Measurements from ENCODE around the gene GLT1D1. TPM values are rescaled to one million over a fixed set of nuclear protein-coding genes. Genes with fewer than 3 reads are reported as not detected.
"Not testable (repeated sequence)": the region's sequence is repeated elsewhere in the genome, so short reads cannot be mapped to it uniquely, and the experiment has no call there.

Gene GLT1D1
- polyA plus RNA-seq, 6 donors from 2014 or later: 0.13 to 0.52 (median 0.33) TPM; not detected in 2

DNA sequence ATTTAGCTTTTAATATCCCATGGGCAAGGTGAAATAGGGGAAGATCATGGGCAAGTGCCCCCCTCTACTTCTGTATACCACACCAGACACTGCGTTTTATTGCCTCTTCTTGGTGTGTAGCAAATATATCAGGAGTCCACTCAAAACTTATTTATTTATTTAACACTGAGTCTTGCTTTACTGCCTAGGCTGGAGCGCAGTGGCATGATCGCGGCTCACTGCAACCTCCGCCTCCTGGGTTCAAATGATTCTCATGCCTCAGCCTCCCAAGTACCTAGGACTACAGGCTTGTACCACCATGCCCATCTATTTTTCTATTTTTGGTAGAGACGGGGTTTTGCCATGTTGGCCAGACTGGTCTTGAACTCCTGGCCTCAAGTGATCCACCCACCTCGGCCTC lies 1.8 kb upstream of the GLT1D1 start:
- Mint-ChIP-seq H3K27me3 (peaks cover 9 to 32% (median 22%) of the 10 kb centered on the region in 3 donors), H3K4me3 (peak overlapping the region in 2 of 8 donors; percentile 23 to 47)
- H3K27ac Mint-ChIP-seq; H3K4me1 Mint-ChIP-seq; H3K36me3 Mint-ChIP-seq; H3K9me3 Mint-ChIP-seq; ATAC-seq (ENCODE audit: low read depth in 2 of 2); DNase-seq: not testable (repeated sequence)

GRCh38 chr12:128852026-128852698 lies 1.1 kb upstream of the GLT1D1 start:
- peak overlapping the region in 7 of 8 donors; percentile 23 to 77 (median 46) for H3K4me3 Mint-ChIP-seq
- no peak for ATAC-seq (ENCODE audit: low read depth in 2 of 2)
- no peaks in the 10 kb centered on the region for H3K36me3 Mint-ChIP-seq
- DNase-seq: no peak
- peaks cover 9 to 33% (median 26%) of the 10 kb centered on the region in 3 donors for H3K27me3 Mint-ChIP-seq
- H3K9me3 Mint-ChIP-seq: peaks cover 0 to 2% (median 0%) of the 10 kb centered on the region in 7 donors
- peak overlapping the region in 2 of 6 donors; percentile 13 to 17 for H3K27ac Mint-ChIP-seq
- H3K4me1 Mint-ChIP-seq: peaks cover 0 to 10% (median 8%) of the 10 kb centered on the region in 3 donors

DNA sequence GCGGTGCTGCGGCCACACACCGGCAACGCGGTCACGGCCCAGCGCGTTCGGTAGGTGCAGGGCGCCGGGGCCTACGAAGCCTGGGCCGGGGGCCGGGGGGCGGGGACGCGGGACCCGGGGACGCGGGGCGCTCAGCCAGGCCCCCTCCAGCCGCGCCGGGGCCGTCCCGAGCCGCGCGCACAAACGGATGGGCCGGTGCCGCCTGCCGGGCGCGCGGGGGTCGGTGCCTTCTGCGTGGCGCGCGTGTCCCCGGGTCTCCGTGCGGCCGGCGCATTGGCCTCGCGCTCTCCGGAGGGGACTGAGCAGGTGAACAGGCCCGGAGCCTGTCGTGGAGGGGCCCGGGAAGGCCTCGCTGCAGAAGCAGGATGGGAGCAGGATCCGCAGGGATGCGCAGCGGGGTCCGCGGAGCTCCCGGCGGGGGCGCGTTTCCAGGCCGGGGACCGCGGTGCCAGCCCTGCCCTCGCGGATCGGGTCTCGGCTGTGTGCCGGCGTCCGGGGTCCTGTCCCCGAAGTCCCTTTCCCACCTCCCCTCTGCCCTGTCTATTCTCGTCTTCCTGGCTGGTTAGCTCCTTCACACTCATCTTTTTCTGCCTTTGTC lies 421 bp downstream of the GLT1D1 start:
- peak; percentile 65 to 66 for ATAC-seq (ENCODE audit: low read depth in 2 of 2)
- DNase-seq: peak; percentile 15
- Mint-ChIP-seq H3K27ac (peak overlapping the region in 2 of 6 donors; percentile 53 to 96), H3K36me3 (no peaks in the 10 kb centered on the region), H3K4me3 (peak overlapping the region; percentile 41 to 88 (median 78)), H3K4me1 (peaks cover 0 to 14% (median 8%) of the 10 kb centered on the region in 3 donors), H3K9me3 (peaks cover 0 to 2% (median 0%) of the 10 kb centered on the region in 7 donors), H3K27me3 (peaks cover 11 to 40% (median 31%) of the 10 kb centered on the region in 3 donors)

DNA sequence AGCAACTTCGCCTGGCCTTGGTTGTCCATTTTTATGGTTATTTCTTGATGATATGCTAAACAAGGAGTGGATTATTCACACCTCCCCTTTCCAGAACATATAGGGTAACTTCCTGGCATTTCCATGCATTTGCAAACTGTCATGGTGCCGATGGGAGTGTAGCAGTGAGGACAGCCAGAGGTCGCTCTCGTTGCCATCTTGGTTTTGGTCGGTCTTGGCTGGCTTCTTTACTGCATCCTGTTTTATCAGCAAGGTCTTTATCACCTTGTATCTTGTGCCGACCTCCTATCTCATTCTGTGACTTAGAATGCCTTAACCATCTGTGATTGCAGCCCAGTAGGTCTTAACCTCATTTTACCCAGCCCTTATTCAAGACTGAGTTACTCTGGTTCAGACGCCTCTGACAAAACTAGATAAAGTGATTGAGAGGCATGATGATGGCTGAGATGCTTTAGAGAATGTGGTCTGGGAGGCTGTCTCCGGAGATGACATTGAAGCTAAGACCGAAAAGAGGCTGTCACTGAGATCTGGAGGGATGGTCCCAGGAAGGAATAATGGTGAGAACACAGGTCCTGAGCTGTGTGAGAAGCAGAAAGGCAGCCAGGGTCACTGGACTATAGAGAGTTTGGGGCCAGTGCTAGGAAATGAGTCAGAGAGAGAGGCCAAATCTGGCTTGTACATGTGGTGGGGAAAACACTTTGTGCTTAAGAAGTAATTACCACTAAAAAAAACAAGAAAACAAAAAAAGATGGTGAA lies 2.9 kb downstream of the GLT1D1 start:
- Mint-ChIP-seq H3K4me3 (peak overlapping the region in 2 of 8 donors; percentile 18), H3K36me3 (no peaks in the 10 kb centered on the region), H3K27me3 (peaks cover 24 to 50% (median 41%) of the 10 kb centered on the region in 3 donors), H3K4me1 (peaks cover 0 to 14% (median 11%) of the 10 kb centered on the region in 3 donors), H3K27ac (peak overlapping the region in 2 of 6 donors; percentile 17 to 71), H3K9me3 (peaks cover 0 to 2% (median 0%) of the 10 kb centered on the region in 7 donors)
- no peak for ATAC-seq (ENCODE audit: low read depth in 2 of 2)
- DNase-seq: no peak

DNA sequence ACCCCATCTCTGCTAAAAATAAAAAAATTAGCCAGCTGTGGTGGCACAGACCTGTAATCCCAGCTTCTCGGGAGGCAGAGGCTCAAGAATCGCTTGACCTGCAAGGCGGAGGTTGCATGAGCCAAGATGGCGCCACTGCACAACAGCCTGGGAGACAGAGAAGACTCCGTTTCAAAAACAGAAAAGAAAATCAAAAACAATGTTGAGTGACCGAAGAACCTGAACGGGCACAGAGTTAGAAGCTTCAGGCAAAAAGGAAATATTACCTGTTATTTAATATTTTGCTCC lies 3.5 kb downstream of the GLT1D1 start:
- peaks cover 0 to 2% (median 0%) of the 10 kb centered on the region in 7 donors for H3K9me3 Mint-ChIP-seq
- H3K4me3 Mint-ChIP-seq: no peak overlapping the region
- peaks cover 24 to 54% (median 41%) of the 10 kb centered on the region in 3 donors for H3K27me3 Mint-ChIP-seq
- ATAC-seq (ENCODE audit: low read depth in 2 of 2): no peak
- H3K36me3 Mint-ChIP-seq: no peaks in the 10 kb centered on the region
- no peak overlapping the region for H3K27ac Mint-ChIP-seq
- peaks cover 0 to 14% (median 11%) of the 10 kb centered on the region in 3 donors for H3K4me1 Mint-ChIP-seq
- DNase-seq: no peak

DNA sequence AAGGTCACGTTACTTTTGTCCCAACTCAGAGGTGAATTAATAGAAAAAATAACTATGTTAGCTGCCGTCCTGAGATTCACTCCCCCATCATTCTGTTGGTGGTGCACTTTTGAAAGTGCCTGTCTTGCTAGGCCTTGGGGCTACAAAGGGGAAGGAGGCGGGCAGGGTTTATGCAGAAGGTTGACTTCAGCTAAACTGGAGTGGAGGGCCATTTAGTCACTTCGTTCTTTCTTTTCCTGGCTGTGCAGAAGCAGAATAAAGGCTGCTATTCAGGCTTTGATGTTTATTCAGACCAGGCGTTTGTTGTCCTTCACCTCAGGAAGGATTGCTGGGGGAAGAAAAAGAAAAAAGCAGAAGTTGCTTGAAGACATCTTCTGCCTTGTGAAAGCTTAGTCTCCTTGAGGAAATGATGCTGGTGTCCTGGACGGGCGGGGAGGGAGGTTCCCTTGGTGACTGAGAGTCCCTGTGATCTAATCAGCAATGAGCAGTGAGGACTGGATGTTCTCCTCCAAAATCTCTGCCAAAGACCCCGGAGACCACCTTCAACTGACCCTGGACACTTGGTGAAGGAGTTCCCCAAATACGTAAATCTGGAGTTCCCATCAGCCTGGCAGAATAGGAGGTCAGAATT lies 4.0 kb downstream of the GLT1D1 start:
- no peak for ATAC-seq (ENCODE audit: low read depth in 2 of 2)
- H3K4me1 Mint-ChIP-seq: peaks cover 0 to 14% (median 11%) of the 10 kb centered on the region in 3 donors
- peaks cover 24 to 52% (median 37%) of the 10 kb centered on the region in 3 donors for H3K27me3 Mint-ChIP-seq
- H3K4me3 Mint-ChIP-seq: peak overlapping the region in 2 of 8 donors; percentile 21 to 40
- H3K36me3 Mint-ChIP-seq: no peaks in the 10 kb centered on the region
- H3K27ac Mint-ChIP-seq: peak overlapping the region in 1 of 6 donors; percentile 63
- no peak for DNase-seq
- H3K9me3 Mint-ChIP-seq: peaks cover 0 to 2% (median 0%) of the 10 kb centered on the region in 7 donors

- H3K36me3 Mint-ChIP-seq: no peaks in the 10 kb centered on the region
- H3K9me3 Mint-ChIP-seq: peaks cover 0 to 2% (median 0%) of the 10 kb centered on the region in 7 donors
- H3K4me1 Mint-ChIP-seq: peaks cover 0 to 11% (median 6%) of the 10 kb centered on the region in 3 donors
- DNase-seq: no peak
- peak overlapping the region in 1 of 8 donors; percentile 58 for H3K4me3 Mint-ChIP-seq
- peaks cover 24 to 48% (median 32%) of the 10 kb centered on the region in 3 donors for H3K27me3 Mint-ChIP-seq
- H3K27ac Mint-ChIP-seq: peak overlapping the region in 3 of 6 donors; percentile 8 to 72 (median 39)
- ATAC-seq (ENCODE audit: low read depth in 2 of 2): no peak
Observed at GRCh38 chr12:128859311-128859710, 6.0 kb downstream of the GLT1D1 start.

- H3K36me3 Mint-ChIP-seq: no peaks in the 10 kb centered on the region
- peaks cover 0 to under 1% (median 0%) of the 10 kb centered on the region in 7 donors for H3K9me3 Mint-ChIP-seq
- no peak for ATAC-seq (ENCODE audit: low read depth in 2 of 2)
- peaks cover 0 to 9% (median 6%) of the 10 kb centered on the region in 3 donors for H3K4me1 Mint-ChIP-seq
- no peak for DNase-seq
- H3K27ac Mint-ChIP-seq: peak overlapping the region in 2 of 6 donors; percentile 30 to 49
- H3K4me3 Mint-ChIP-seq: no peak overlapping the region
- peaks cover 23 to 37% (median 26%) of the 10 kb centered on the region in 3 donors for H3K27me3 Mint-ChIP-seq
Observed at GRCh38 chr12:128861226-128862016, 8.1 kb downstream of the GLT1D1 start.

GRCh38 chr12:128863957-128864356 lies 10.7 kb downstream of the GLT1D1 start:
- Mint-ChIP-seq H3K4me3 (no peak overlapping the region), H3K27ac (peak overlapping the region in 1 of 6 donors; percentile 39), H3K9me3 (no peaks in the 10 kb centered on the region), H3K27me3 (peaks cover 18 to 32% (median 21%) of the 10 kb centered on the region in 3 donors), H3K4me1 (peaks cover 0 to 7% (median 4%) of the 10 kb centered on the region in 3 donors), H3K36me3 (no peaks in the 10 kb centered on the region)
- no peak for ATAC-seq (ENCODE audit: low read depth in 2 of 2)
- no peak for DNase-seq

GRCh38 chr12:128864516-128865186 lies 11.4 kb downstream of the GLT1D1 start:
- DNase-seq: no peak
- Mint-ChIP-seq H3K27me3 (peaks cover 11 to 25% (median 14%) of the 10 kb centered on the region in 3 donors), H3K4me3 (no peak overlapping the region), H3K9me3 (no peaks in the 10 kb centered on the region), H3K4me1 (peaks cover 0 to 5% (median 4%) of the 10 kb centered on the region in 3 donors), H3K27ac (peak overlapping the region in 1 of 6 donors; percentile 74), H3K36me3 (no peaks in the 10 kb centered on the region)
- ATAC-seq (ENCODE audit: low read depth in 2 of 2): no peak

DNA sequence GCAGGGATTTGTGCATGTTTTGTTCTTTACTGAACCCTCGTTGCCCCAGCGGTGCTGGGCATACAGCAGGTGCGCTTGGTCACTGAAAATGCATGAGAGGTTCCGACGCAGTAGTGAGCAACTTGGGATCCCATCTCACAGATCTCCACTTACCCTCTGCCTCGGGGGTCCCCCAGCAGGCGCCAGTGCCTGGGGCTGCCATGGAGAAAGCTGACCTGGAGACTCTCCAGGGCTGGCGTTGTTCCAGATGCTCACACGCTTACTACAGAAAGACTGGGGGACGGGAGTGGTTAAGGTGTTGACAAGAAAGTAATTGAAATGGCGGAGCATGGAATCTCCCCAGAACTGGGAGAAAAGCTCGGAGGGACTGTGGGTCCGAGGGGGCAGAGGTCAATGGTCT lies 14.2 kb downstream of the GLT1D1 start:
- DNase-seq: no peak
- Mint-ChIP-seq H3K9me3 (no peaks in the 10 kb centered on the region), H3K4me1 (peaks cover 0 to 5% (median 4%) of the 10 kb centered on the region in 3 donors), H3K27me3 (peaks cover 8 to 15% (median 12%) of the 10 kb centered on the region in 3 donors), H3K4me3 (no peak overlapping the region), H3K36me3 (no peaks in the 10 kb centered on the region), H3K27ac (peak overlapping the region in 1 of 6 donors; percentile 84)
- no peak for ATAC-seq (ENCODE audit: low read depth in 2 of 2)

GRCh38 chr12:128871516-128871892 lies 18.2 kb downstream of the GLT1D1 start:
- Mint-ChIP-seq H3K36me3 (peaks cover 0 to 14% of the 10 kb centered on the region in 2 donors), H3K4me3 (no peak overlapping the region), H3K4me1 (peaks cover 0 to 4% (median 0%) of the 10 kb centered on the region in 3 donors), H3K27me3 (peaks cover 8 to 14% (median 10%) of the 10 kb centered on the region in 3 donors), H3K27ac (no peak overlapping the region), H3K9me3 (peaks cover 6 to 20% (median 14%) of the 10 kb centered on the region in 7 donors)
- no peak for ATAC-seq (ENCODE audit: low read depth in 2 of 2)
- no peak for DNase-seq

Data from naive B cell (primary cell).